Melanocyte of skin (primary cell): ENCODE results near the gene METTL5. TPM values are rescaled to one million over a fixed set of nuclear protein-coding genes. Genes with fewer than 3 reads are reported as not detected.

Source experiments
- total RNA-seq, 2 donors: library from RNA; depleted of rRNA; stranded (reverse); fragments of >200 nt; gene quantifications; 2 replicates each; pipeline ENCODE4 v1.2.3, GENCODE V29; 2012

Gene METTL5
- 10 to 100 TPM; 40.3 to 45.6 TPM for total RNA-seq

DNA sequence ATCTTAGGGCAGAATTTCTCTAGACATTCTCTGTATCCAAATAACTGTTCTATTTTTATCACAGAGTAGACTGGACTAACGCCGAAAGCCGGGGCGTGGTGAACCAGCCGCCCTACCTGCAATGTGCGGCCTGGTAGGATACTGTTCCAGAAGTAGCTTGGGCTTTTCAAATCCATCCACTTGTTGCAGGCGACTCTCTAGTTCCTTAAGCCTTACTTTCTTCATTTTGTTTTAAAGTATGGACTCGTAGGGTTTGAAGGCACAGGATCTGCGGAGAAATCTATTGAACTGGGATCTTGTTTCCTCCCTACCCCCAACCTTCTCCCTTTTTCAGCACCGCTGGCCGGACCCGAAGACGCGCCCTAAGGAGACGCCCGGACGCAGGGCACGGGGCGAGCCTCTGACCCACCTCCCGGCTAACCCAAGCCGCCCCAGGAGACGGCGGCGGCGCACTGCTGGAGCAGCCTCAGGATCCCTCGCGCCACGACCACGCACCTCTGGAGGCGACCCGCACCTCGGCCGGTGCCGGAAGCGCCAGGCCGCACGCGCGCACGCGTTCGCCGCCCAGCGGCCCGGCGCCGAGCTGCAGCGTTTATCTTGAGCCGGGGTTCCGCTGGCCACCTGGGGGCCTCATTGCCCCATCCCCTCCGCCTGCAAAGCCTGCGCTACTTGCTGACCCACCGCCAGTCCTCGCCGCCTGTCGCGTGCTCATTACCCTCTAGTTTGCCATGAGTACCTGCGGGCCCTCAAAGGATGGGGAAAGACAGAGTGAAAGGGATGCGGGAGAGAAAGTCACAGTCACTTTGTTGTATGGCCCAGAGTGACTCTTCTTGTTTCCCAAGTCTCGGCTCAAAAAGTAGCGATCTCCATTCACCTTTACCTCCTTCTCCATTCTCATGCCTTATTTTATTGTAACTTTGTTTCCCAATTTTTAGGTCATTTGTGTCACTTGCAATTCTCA lies at the start of gene METTL5:
Gene METTL5 (minus strand): TSS at position 533 of the 961 bp plus-strand sequence. CDS start 308 bp downstream, at position 225.

GRCh38 chr2:169827272-169828140 lies 2.8 kb upstream of the METTL5 start, which contains the start of gene UBR3:
Gene UBR3, plus strand, starts transcription at chr2:169827454. Its CDS starts 54 bp downstream, at chr2:169827508.

GRCh38 chr2:169798718-169799592 lies 25.8 kb downstream of the METTL5 start, which contains the start of gene SSB:
Gene SSB, plus strand, starts transcription at chr2:169798871. Its CDS starts 2,090 bp downstream, at chr2:169800961.

Other genes with a start within 250 kb of the METTL5 start
- 10 to 100 TPM; 16.2 to 16.3 TPM for gene PPIG, start 240.6 kb downstream of the METTL5 start, total RNA-seq
- not detected for gene CFAP210, start 130.5 kb downstream of the METTL5 start, total RNA-seq
- gene PHOSPHO2, start 130.4 kb downstream of the METTL5 start, total RNA-seq: 1 to 10 TPM; 2.7 to 2.8 TPM
- gene KLHL23, start 91.1 kb downstream of the METTL5 start, total RNA-seq: 1 to 10 TPM in 1 of 2 donors, under 1 TPM in 1; 0.69 to 4.0 TPM
- 10 to 100 TPM; 74.7 to 84.6 TPM for gene SSB, start 26.0 kb downstream of the METTL5 start, total RNA-seq
- gene UBR3, start 2.5 kb upstream of the METTL5 start, total RNA-seq: 10 to 100 TPM; 26.3 to 31.0 TPM